ENCODE results near the gene FLT1. TPM values are rescaled to one million over a fixed set of nuclear protein-coding genes. Genes with fewer than 3 reads are reported as not detected.

The FLT1 gene
- polyA plus RNA-seq, 1 donor (not counting 4 experiments of a cell fraction or from before 2014, with no cell fraction given) = 0.01 TPM

- Histone ChIP-seq H3K36me3 (ENCODE audit: control insufficient read depth in 2 of 2, extremely low read depth in 1 of 2, insufficient read depth in 2 of 2, low read length in 2 of 2) (no peaks in the 10 kb centered on the region), H3K4me2 (ENCODE audit: control insufficient read depth, extremely low read depth, insufficient read depth, low read depth, low read length) (no peak overlapping the region), H3K9ac (ENCODE audit: control insufficient read depth, extremely low read depth, insufficient read depth, low read length) (no peak overlapping the region), H3K9me3 (ENCODE audit: control insufficient read depth, low read depth, low read length) (no peaks in the 10 kb centered on the region), H3K9me1 (ENCODE audit: control insufficient read depth, extremely low read depth, insufficient read depth, low read length) (no peaks in the 10 kb centered on the region), H3K4me3 (ENCODE audit: control insufficient read depth in 2 of 3, extremely low read depth in 1 of 3, insufficient read depth in 2 of 3, low read depth in 1 of 3, low read length in 3 of 3) (no peak overlapping the region), H4K20me1 (ENCODE audit: control insufficient read depth, extremely low read depth, insufficient read depth, low read length) (no peaks in the 10 kb centered on the region), H3K79me2 (ENCODE audit: control insufficient read depth, insufficient read depth, low read length) (no peaks in the 10 kb centered on the region), H3K27ac (ENCODE audit: control insufficient read depth, insufficient read depth, low read length) (no peak overlapping the region), H3K4me1 (ENCODE audit: control insufficient read depth, extremely low read depth, insufficient read depth, low read length) (no peaks in the 10 kb centered on the region), H3K27me3 (ENCODE audit: control insufficient read depth, extremely low read depth, insufficient read depth, low read length) (no peaks in the 10 kb centered on the region), H2AFZ (ENCODE audit: control insufficient read depth, low read length) (no peak overlapping the region)
- TF ChIP-seq CTCF (optimal IDR thresholded peaks at IDR 0.05 in 1 of 3, IDR thresholded peaks at IDR 0.05 in 1 of 3, conservative IDR thresholded peaks at IDR 0.05 in 1 of 3; ENCODE audit: extremely low read depth in 1 of 3, insufficient read depth in 2 of 3, low read length in 3 of 3) = no peak
- no peak for TF ChIP-seq EZH2 (IDR thresholded peaks at IDR 0.05; ENCODE audit: low read length)
- DNase-seq (ENCODE audit: low read depth, low spot score) (no peak), FAIRE-seq (no peak)
- dilution Hi-C loops (cut with MboI; ENCODE audit: extremely low pct_ligation_motif_present, low sequenced_read_pairs) = no loop called here
Observed at GRCh38 chr13:28344163-28344562, 150.8 kb downstream of the FLT1 start.

- no peak overlapping the region for H3K27ac ChIP-seq (ENCODE audit: control insufficient read depth, insufficient read depth, low read length)
- no peaks in the 10 kb centered on the region for H3K36me3 ChIP-seq (ENCODE audit: control insufficient read depth in 2 of 2, extremely low read depth in 1 of 2, insufficient read depth in 2 of 2, low read length in 2 of 2)
- dilution Hi-C loops (cut with MboI; ENCODE audit: extremely low pct_ligation_motif_present, low sequenced_read_pairs) = no loop called here
- DNase-seq (ENCODE audit: low read depth, low spot score) (no peak), FAIRE-seq (no peak)
- H3K9ac ChIP-seq (ENCODE audit: control insufficient read depth, extremely low read depth, insufficient read depth, low read length) = no peak overlapping the region
- H3K9me3 ChIP-seq (ENCODE audit: control insufficient read depth, low read depth, low read length) = no peaks in the 10 kb centered on the region
- H3K27me3 ChIP-seq (ENCODE audit: control insufficient read depth, extremely low read depth, insufficient read depth, low read length) = no peaks in the 10 kb centered on the region
- H3K4me1 ChIP-seq (ENCODE audit: control insufficient read depth, extremely low read depth, insufficient read depth, low read length) = no peaks in the 10 kb centered on the region
- H3K9me1 ChIP-seq (ENCODE audit: control insufficient read depth, extremely low read depth, insufficient read depth, low read length) = no peaks in the 10 kb centered on the region
- no peak overlapping the region for H3K4me3 ChIP-seq (ENCODE audit: control insufficient read depth in 2 of 3, extremely low read depth in 1 of 3, insufficient read depth in 2 of 3, low read depth in 1 of 3, low read length in 3 of 3)
- no peak overlapping the region for H2AFZ ChIP-seq (ENCODE audit: control insufficient read depth, low read length)
- H3K4me2 ChIP-seq (ENCODE audit: control insufficient read depth, extremely low read depth, insufficient read depth, low read depth, low read length) = no peak overlapping the region
- TF ChIP-seq CTCF (optimal IDR thresholded peaks at IDR 0.05 in 1 of 3, IDR thresholded peaks at IDR 0.05 in 1 of 3, conservative IDR thresholded peaks at IDR 0.05 in 1 of 3; ENCODE audit: extremely low read depth in 1 of 3, insufficient read depth in 2 of 3, low read length in 3 of 3) = no peak
- TF ChIP-seq EZH2 (IDR thresholded peaks at IDR 0.05; ENCODE audit: low read length) = no peak
- no peaks in the 10 kb centered on the region for H3K79me2 ChIP-seq (ENCODE audit: control insufficient read depth, insufficient read depth, low read length)
- no peaks in the 10 kb centered on the region for H4K20me1 ChIP-seq (ENCODE audit: control insufficient read depth, extremely low read depth, insufficient read depth, low read length)
Observed at GRCh38 chr13:28342251-28342650, 152.7 kb downstream of the FLT1 start.
